Measurements from ENCODE around the gene XIST. TPM values are rescaled to one million over a fixed set of nuclear protein-coding genes. Genes with fewer than 3 reads are reported as not detected.
"Not testable (repeated sequence)": the region's sequence is repeated elsewhere in the genome, so short reads cannot be mapped to it uniquely, and the experiment has no call there.

XIST gene
- total RNA-seq, 1 experiment from 2014 or later: 1.4 TPM

DNA sequence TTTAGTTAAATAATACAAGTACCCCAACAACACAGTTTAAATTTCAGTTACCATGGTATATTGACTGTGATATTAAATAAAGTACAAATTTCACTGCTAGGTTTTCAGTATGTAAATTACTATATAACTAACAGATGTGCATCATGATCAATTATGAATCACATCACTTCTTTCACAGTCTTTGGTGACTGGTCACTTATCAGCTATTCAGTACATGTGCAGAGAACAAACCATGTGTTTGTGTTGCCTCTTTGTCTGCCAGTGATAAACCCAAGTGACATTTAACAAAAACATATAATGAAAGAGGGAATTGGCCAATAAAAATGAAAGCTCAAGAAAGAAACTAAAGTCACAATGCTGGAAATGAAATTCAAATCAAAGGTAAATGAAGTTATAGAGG, 40.3 kb downstream of the XIST start:
- H2BK20ac ChIP-seq (ENCODE audit: low read depth, low read length, poor library complexity, severe bottlenecking): no peak overlapping the region
- no peak overlapping the region for H2AFZ ChIP-seq (ENCODE audit: low read length)
- no peak overlapping the region for H3K4me2 ChIP-seq (ENCODE audit: insufficient read depth, insufficient read length, low read length)
- no peak overlapping the region for H2BK5ac ChIP-seq (ENCODE audit: insufficient read length, low read length)
- H3K79me1 ChIP-seq (ENCODE audit: insufficient read depth, low read depth, low read length, poor library complexity, severe bottlenecking): no peaks in the 10 kb centered on the region
- no peak overlapping the region for H3K23ac ChIP-seq (ENCODE audit: insufficient read length, low read depth, low read length)
- no peaks in the 10 kb centered on the region for H3K23me2 ChIP-seq (ENCODE audit: insufficient read length, low read depth, low read length, poor library complexity, severe bottlenecking)
- H3T11ph ChIP-seq (ENCODE audit: low read length): no peak overlapping the region
- no peak for DNase-seq
- no peak overlapping the region for H2BK12ac ChIP-seq (ENCODE audit: insufficient read length, low read depth, low read length)
- Mint-ChIP-seq H3K27me3 (ENCODE audit: low read depth) (peaks cover 3% of the 10 kb centered on the region; the same call in 1 of the 2 replicates), H3K4me3 (no peak overlapping the region), H3K4me1 (peaks cover 34% of the 10 kb centered on the region in 2 experiments), H3K27ac (no peak overlapping the region), H3K36me3 (ENCODE audit: insufficient read depth in 1 of 3, low read depth in 3 of 3) (peaks cover 16 to 25% (median 21%) of the 10 kb centered on the region in 3 experiments), H3K9me3 (peaks cover 21 to 26% of the 10 kb centered on the region in 2 experiments)
- no peak overlapping the region for H3K56ac ChIP-seq (ENCODE audit: insufficient read length, low read depth, low read length)
- no peaks in the 10 kb centered on the region for H3K9me3 ChIP-seq (ENCODE audit: control insufficient read depth, low read depth, low read length)
- H4K5ac ChIP-seq (ENCODE audit: insufficient read length, low read depth, low read length): no peak overlapping the region
- no peak overlapping the region for H3K4ac ChIP-seq (ENCODE audit: low read depth, low read length)
- H3K4me1 ChIP-seq (ENCODE audit: insufficient read depth, low read length): no peaks in the 10 kb centered on the region
- H3K27me3 ChIP-seq (ENCODE audit: insufficient read depth, low read length): no peaks in the 10 kb centered on the region
- TF ChIP-seq, protein P1, sequence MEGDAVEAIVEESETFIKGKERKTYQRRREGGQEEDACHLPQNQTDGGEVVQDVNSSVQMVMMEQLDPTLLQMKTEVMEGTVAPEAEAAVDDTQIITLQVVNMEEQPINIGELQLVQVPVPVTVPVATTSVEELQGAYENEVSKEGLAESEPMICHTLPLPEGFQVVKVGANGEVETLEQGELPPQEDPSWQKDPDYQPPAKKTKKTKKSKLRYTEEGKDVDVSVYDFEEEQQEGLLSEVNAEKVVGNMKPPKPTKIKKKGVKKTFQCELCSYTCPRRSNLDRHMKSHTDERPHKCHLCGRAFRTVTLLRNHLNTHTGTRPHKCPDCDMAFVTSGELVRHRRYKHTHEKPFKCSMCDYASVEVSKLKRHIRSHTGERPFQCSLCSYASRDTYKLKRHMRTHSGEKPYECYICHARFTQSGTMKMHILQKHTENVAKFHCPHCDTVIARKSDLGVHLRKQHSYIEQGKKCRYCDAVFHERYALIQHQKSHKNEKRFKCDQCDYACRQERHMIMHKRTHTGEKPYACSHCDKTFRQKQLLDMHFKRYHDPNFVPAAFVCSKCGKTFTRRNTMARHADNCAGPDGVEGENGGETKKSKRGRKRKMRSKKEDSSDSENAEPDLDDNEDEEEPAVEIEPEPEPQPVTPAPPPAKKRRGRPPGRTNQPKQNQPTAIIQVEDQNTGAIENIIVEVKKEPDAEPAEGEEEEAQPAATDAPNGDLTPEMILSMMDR (conservative IDR thresholded peaks at IDR 0.05): no peak
- no peak overlapping the region for H3K14ac ChIP-seq (ENCODE audit: insufficient read depth, low read length)
- no peaks in the 10 kb centered on the region for H3K79me2 ChIP-seq (ENCODE audit: insufficient read depth, low read length)
- H4K91ac ChIP-seq (ENCODE audit: insufficient read length, low read depth, low read length): no peak overlapping the region
- no peak overlapping the region for H2BK120ac ChIP-seq (ENCODE audit: low read depth, low read length, poor library complexity, severe bottlenecking)
- H4K8ac ChIP-seq (replicated peaks; ENCODE audit: insufficient read length, low read depth, low read length): no peak overlapping the region
- no peak overlapping the region for H2BK15ac ChIP-seq (ENCODE audit: low read depth, low read length)
- no peak overlapping the region for H3K18ac ChIP-seq (ENCODE audit: insufficient read length, low read depth, low read length)
- no peak overlapping the region for H3K9ac ChIP-seq (ENCODE audit: extremely low read depth, insufficient read length, low read length)
- H2AK5ac ChIP-seq (ENCODE audit: insufficient read length, low read length): no peak overlapping the region
- no peaks in the 10 kb centered on the region for H4K20me1 ChIP-seq (ENCODE audit: control insufficient read depth, insufficient read depth, insufficient read length)
- no peak overlapping the region for H3K27ac ChIP-seq (ENCODE audit: insufficient read length, low read depth, low read length)

DNA sequence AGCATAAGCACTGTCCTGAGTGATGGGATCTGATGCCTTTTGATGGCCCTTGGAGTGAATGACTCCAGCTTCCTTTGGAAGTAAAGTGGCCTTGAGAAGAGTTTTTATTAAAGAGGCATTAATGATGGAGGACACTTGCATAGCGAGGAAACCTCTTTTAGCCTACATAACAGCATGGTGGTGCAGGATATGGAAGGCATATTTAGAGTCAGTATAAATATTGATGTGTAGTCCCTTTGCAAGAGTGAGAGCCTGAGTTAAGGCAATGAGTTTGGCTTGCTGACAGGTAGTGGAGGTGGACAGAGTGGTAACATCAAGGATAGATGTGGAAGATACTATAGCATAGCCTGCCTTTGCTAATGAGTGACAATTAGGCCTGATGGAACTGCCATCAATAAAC, 48.4 kb downstream of the XIST start:
- H2BK120ac ChIP-seq (ENCODE audit: low read depth, low read length, poor library complexity, severe bottlenecking); H3K14ac ChIP-seq (ENCODE audit: insufficient read depth, low read length); H3K23ac ChIP-seq (ENCODE audit: insufficient read length, low read depth, low read length); H3K27me3 Mint-ChIP-seq (ENCODE audit: low read depth); H4K5ac ChIP-seq (ENCODE audit: insufficient read length, low read depth, low read length); H4K91ac ChIP-seq (ENCODE audit: insufficient read length, low read depth, low read length); H4K20me1 ChIP-seq (ENCODE audit: control insufficient read depth, insufficient read depth, insufficient read length); H3K4ac ChIP-seq (ENCODE audit: low read depth, low read length); H3K27ac ChIP-seq (ENCODE audit: insufficient read length, low read depth, low read length); H2AFZ ChIP-seq (ENCODE audit: low read length); H3K4me1 ChIP-seq (ENCODE audit: insufficient read depth, low read length); H4K8ac ChIP-seq (replicated peaks; ENCODE audit: insufficient read length, low read depth, low read length); H2BK15ac ChIP-seq (ENCODE audit: low read depth, low read length); H3K9me3 ChIP-seq (ENCODE audit: control insufficient read depth, low read depth, low read length); H2AK5ac ChIP-seq (ENCODE audit: insufficient read length, low read length); H2BK12ac ChIP-seq (ENCODE audit: insufficient read length, low read depth, low read length); H3K4me3 Mint-ChIP-seq; H3K23me2 ChIP-seq (ENCODE audit: insufficient read length, low read depth, low read length, poor library complexity, severe bottlenecking); H3K4me2 ChIP-seq (ENCODE audit: insufficient read depth, insufficient read length, low read length); H3K9ac ChIP-seq (ENCODE audit: extremely low read depth, insufficient read length, low read length); H3K27me3 ChIP-seq (ENCODE audit: insufficient read depth, low read length); H3K18ac ChIP-seq (ENCODE audit: insufficient read length, low read depth, low read length); H3K56ac ChIP-seq (ENCODE audit: insufficient read length, low read depth, low read length); H3T11ph ChIP-seq (ENCODE audit: low read length); H2BK20ac ChIP-seq (ENCODE audit: low read depth, low read length, poor library complexity, severe bottlenecking); DNase-seq; H2BK5ac ChIP-seq (ENCODE audit: insufficient read length, low read length); H3K79me1 ChIP-seq (ENCODE audit: insufficient read depth, low read depth, low read length, poor library complexity, severe bottlenecking); H3K27ac Mint-ChIP-seq; H3K79me2 ChIP-seq (ENCODE audit: insufficient read depth, low read length): not testable (repeated sequence)
- WGBS (ENCODE audit: extremely low coverage, insufficient read length, low lambda C conversion rate): no CpG with 5 or more reads among the region's 1 CpG
- Mint-ChIP-seq H3K9me3 (peaks cover 13 to 14% of the 10 kb centered on the region in 2 experiments), H3K36me3 (ENCODE audit: insufficient read depth in 1 of 3, low read depth in 3 of 3) (peaks cover 16 to 21% (median 18%) of the 10 kb centered on the region in 3 experiments), H3K4me1 (peaks cover 16 to 17% of the 10 kb centered on the region in 2 experiments; a peak in 3 of 4 replicates)
